Activated CD4-positive, alpha-beta T cell treated with anti-CD3 and anti-CD28 coated beads, Interleukin-2, amount 50 U/mL, for 48 hours (primary cell): ENCODE data around the gene KIRREL1.

Source experiments
- DNase-seq, 2 experiments: peaks; one replicate each; pipeline ENCODE4 v3.0.0-alpha.2; 2020

KIRREL1 gene

DNA sequence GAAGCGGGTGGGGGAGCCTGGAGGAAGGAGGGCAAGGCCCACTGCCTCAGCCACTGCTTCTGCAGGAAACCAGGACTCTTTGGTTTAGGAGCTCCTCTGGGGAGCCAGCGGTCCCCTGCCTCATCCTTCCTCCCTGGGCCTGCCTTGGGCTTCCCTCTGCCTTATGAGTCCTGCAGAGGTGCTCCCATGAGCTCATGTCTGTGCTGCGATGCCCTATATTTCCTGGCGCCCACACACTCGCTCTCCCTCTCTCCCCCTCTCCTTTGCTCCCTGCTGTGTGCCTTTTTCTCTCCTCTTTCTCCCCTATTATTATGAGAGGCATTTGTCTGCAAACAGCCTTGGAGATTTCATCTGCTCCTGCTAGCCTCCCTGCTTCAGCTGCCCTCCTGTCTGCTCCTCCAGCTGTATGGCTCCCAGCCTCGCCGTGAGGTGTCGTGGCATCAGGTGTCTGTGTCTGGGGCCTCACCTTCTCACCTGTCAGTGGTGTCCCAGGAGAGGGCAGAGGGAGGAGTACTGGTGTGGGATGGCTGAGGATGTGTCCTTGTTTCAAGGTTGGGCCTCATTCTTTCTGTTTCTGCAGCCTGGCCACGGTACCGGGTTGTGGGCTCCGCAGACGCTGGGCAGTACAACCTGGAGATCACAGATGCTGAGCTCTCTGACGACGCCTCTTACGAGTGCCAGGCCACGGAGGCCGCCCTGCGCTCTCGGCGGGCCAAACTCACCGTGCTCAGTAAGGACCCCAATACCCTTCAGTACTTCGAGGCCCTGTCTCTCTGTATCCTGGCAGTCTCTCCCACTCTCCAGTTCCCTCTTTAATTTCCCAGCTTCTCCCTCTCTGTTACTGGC, 84.2 kb downstream of the KIRREL1 start:
- no peak for DNase-seq

DNA sequence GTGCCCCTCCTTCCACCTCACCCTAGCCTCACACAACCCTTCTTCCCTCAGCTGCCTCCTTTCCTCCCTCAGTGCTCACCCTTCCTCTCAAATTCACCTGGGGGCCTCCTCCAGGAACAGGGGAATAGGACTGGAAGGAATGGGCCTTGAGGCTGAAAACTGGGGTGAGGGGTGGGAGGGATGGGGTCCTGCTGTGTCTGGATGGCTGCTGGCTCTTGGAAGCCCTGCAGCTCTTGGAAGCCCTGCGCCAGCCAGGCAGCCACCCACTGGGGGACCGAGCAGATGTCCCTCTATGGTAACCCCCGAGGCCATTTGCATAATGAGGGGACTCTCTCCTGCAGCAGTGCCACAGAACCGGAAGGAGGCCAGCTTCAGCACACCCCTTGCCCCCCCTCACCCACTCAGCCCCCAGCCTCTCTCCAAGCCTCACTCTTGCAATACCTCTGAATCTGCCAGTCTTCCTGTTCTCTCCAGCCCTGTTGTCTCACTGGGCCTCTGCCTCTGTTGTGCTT, 85.2 kb downstream of the KIRREL1 start:
- DNase-seq: no peak

DNA sequence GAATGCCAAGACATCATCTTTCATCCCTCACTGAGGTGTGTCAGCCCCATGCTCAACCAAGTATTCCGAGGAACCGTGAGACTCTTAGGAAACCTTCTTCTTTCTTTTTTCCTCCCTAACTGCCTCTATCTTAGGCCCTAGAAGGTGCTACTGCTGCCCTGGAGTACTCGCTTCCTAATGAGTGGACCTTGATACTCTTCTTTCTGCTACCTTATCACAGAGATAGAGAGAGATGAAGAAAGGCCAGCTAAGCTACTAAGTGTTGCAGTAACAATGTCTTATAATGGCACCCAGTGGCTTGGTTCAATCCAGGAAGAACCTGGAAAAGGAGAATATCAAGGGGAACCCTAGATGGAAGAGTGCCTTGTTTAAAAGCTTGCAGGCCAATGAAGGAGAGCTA, 86.6 kb downstream of the KIRREL1 start:
- DNase-seq: no peak

DNA sequence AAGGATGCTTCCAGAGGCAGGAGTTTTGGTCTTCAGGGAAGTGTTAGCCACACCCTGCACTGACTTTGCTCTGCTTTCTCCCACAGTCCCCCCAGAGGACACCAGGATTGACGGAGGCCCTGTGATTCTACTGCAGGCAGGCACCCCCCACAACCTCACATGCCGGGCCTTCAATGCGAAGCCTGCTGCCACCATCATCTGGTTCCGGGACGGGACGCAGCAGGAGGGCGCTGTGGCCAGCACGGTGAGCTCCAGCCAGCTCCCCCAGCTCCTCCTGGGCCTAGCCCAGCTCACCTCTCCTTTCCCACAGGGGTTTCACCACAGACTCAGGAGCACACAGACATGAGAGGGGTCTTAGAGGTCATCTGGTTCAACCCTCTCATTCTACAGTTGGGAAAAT, 90.9 kb downstream of the KIRREL1 start:
- DNase-seq: no peak

DNA sequence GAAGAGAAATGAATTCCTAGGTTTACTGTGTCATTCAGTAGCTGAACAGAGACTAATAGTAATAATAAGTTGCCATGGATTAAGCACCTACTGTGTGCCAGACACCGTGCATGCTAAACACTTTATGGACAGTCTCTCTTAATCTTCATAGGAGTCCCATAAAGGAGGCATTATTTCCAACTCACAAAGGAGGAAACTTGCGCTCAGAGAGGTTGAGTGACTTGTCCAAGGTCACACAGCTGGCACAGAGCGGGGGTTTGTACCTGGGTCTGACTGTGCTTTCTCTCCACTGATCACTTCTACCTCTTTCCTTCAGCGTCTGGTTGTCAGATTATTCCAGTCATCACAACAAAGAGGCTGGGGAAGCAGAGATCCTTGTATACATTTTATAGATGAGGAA, 91.3 kb downstream of the KIRREL1 start:
- no peak for DNase-seq

DNA sequence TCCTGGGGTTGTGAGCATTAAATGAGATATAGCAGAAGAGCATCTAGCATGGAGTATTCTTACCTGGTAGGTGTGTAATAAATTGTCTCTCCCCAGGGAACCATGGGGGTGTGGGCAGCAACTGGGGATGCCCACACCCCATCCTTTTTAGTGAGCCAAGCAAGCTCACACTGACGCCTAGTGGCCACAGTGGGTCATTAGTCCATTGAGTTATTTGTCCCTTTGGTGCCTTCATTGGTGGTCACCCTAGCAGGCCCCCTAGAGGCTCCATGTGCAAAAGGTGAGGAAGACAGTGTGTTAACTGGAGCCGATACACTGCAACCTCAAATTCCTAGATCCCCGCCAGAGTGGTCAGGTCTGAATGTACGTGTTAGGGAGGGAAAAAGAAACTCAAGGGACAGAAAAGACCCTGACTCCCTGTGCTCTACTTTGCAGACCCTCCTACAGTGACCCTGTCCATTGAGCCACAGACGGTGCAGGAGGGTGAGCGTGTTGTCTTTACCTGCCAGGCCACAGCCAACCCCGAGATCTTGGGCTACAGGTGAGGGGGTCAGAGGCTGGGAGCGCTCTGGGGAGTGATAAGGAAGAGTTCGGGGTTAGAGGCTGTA, 94.0 kb downstream of the KIRREL1 start:
- DNase-seq: peak; percentile 29 to 32

DNA sequence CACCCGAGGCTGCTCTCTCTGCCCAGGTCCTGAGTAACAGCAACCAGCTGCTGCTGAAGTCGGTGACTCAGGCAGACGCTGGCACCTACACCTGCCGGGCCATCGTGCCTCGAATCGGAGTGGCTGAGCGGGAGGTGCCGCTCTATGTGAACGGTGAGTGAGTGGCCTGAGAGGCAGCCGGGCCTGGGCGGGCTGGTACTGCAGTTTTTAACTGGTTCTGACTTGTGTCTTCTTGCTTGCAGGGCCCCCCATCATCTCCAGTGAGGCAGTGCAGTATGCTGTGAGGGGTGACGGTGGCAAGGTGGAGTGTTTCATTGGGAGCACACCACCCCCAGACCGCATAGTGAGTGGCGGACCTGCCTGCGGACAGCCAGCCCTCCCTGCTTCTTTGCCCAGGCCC, 96.0 kb downstream of the KIRREL1 start:
- DNase-seq: no peak

DNA sequence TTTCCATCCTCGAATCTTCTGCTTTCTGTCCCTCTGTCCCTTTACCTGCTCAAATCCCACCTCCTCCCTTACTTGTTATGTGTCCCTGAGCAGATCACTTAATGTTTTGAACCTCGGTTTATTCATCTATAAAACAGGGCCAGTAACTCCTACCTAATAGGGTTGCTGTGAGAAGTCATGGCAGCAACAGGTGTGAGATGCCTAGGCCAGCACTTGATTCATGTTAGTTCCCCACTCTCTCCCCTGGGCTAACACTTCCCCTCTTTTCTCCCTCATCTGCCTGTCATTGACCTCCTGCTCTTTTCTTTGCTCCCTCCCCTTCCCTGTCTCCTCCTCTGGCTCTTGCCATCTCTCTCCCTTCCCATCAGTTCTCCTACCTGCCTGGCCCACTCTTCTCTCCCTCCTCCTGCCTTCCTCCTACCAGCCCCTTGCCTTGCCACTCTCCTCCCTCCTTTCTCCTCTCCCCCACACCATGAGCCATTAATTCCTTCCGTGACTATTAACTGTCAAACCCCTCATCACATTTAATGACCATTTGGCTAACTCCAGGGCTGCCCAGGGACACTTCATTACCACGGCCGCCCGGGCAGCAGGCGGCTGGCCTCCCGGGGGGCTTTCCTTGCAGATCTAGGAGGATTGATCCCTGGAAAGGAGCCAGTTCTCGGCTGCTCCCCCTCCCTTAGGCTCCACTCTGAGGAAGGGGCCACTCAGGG, 96.6 kb downstream of the KIRREL1 start:
- DNase-seq: no peak

DNA sequence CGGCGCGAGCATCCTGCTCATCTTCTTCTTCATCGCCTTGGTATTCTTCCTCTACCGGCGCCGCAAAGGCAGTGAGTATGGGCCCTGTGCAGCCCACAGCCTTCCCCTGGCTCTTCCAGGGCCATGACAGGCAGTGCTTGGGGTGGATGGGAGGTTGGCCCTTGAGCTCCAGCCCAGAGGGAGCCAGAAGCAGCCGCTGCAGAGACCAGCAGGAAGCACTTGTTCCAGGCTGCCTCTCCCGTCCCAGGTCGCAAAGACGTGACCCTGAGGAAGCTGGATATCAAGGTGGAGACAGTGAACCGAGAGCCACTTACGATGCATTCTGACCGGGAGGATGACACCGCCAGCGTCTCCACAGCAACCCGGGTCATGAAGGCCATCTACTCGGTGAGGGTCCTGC, 99.9 kb downstream of the KIRREL1 start:
- no peak for DNase-seq

DNA sequence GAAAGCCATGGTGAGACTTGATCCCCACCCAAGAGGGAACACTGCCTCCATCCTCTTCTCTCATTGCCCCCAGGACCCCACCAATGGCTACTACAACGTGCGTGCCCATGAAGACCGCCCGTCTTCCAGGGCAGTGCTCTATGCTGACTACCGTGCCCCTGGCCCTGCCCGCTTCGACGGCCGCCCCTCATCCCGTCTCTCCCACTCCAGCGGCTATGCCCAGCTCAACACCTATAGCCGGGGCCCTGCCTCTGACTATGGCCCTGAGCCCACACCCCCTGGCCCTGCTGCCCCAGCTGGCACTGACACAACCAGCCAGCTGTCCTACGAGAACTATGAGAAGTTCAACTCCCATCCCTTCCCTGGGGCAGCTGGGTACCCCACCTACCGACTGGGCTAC, 101.1 kb downstream of the KIRREL1 start:
- no peak for DNase-seq

DNA sequence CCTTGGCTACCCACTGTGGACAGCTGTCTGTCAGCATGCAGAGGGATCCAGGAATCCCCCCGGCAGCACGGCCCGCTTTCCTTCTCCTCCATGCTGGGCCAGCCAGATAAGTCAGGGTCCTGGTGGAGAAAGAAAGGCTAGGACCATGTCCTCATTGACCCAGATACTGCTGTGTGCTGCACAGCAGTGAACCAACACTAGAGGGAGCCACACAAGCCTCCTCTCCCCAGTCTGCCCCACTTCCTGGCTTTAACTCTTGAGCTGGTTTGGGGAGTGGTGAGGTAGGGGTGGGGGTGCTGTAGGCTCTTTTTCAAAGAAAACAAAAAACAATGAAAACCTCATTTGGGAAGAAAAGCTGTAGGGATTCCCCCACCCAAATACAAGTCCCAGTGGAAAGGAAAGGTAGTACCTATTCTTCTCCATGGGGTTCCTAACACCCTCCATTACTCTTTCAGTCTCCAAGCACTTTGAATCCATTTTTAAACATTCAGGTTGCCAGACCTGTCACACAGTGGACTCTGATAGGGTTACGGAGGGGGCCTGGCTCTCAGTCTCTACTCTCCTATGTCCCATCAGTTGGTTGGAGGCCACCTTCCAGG, 102.4 kb downstream of the KIRREL1 start:
- DNase-seq: peak; percentile 13 to 34

DNA sequence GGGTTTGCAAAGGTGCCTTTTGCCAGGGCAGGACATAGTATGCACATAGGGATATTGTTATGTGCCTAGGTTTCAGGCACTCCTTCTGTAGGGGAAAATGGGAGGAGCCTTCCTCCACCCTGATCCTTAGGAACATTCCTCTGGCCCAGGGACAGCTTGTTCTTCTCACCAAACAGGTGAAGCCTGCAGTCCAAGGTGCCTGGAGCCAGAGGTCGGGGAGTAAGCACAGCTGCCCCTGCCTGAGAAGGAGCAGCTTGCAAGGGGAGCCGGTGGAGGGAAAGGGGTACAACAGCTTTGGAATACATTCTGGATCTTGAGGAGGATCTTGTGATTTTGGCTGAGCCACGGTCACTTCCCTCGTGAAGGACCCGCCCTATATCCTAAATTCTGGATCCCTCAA, 104.8 kb downstream of the KIRREL1 start:
- no peak for DNase-seq

DNA sequence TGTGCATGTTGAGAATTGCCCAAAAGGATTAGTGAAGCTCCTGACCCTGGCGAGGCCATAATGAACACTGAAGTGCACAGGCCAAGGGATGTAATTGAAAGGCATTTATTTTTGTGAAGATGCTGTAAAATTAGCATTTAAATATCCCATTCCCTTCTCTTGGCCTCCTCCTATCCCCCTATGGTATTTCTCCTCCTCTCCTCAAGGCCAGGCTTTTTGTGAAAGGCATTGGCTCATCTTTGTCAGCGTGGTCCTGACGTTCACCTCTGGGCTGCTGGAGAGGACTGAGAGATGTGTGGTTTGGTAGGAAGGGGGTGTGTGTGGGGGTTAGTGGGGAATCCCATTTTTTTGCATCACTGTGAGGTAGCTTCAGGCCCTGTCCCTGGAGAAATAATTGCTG, 105.7 kb downstream of the KIRREL1 start:
- no peak for DNase-seq

DNA sequence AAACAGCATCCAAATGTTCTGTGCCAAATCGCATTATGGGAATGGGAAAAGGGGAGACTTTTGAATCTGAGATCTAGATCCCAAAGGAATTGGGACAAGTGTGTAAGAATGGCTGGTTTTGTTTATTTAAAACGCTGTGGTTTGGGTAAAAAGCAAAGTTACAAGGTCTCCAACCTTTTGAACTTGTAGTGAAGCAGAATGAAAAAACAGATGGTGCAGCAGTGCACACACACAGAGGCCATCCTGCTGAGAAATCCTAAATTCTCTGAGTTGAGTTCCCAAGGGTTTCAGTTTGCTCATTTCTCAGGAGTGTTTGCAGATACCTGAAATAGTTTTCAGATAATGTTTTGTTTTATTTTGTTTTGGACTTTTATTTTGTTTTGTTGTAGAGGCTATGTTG, 107.1 kb downstream of the KIRREL1 start:
- no peak for DNase-seq

DNA sequence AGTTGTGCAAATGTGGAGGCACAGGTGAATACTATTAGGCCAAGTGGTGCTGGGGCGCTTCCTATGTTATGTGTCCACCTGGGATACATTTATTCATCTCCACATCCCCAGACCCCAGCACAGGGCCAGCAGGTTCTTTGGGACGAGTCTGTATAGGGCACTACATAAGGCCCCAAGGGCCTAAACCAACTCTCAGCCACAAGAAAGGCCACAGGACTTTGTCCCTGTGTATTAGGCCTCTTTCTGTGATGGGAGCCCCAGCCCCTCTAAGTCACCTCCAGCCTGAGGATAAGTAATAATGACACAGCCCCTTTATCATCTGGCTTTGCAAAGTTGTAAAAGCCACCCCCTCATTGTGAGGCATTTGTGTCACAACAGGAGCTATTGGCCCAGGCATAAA, 108.0 kb downstream of the KIRREL1 start:
- no peak for DNase-seq

DNA sequence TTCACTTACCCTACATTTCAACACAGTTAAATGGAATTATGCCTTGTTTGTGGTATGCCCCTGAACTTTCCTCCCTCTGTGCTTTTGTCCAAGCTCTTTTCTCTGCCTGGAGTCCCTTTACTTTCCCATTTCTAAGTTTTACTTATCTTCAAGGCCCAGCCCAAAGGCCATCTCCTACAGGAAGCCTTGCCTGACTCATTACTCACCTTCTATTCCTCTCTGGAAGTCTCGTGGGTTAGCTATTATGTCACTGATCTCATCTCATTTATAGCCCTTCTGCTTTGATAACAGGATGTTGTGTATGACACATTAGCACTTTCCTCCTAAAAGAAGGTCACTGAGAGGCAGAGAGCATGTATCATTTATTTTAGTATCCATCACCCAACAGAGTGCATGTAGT, 108.5 kb downstream of the KIRREL1 start:
- no peak for DNase-seq

DNA sequence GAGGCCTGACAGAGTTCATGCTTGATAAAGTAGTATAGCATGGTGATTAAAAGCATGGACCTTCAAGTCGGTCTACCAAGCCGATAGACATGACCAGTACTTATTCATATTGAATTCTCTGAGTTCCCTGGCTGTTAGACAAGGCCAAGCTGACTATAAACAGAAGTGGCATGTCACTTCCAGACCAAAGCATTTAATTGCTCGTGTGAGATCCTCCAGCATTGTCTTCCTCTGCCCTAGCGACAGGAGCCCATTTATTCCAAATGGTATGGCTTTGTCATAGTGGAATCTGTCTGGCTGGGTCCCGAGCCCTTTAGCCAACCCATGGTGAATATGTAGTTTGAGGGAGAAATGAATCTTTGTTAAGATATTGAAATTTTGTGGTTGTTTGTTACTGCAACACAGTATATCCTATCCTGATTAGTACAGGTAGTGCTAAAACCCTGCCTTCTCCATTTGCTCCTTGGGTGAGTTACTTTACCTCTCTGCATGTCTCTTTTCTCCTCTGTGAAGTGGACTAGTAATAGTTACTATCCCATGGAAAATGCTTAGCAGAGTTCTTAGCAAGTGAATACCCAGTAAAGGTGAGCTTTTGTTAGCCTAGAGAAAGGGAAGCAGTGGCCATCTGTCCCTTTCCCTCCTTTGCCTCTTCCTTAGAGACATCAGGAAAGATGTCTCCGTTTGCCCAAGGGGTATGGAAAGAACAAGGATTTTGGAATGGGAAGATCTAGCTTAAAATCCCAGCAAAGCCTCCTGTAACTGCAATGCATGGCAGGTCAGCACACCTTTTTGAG, 109.6 kb downstream of the KIRREL1 start:
- no peak for DNase-seq

DNA sequence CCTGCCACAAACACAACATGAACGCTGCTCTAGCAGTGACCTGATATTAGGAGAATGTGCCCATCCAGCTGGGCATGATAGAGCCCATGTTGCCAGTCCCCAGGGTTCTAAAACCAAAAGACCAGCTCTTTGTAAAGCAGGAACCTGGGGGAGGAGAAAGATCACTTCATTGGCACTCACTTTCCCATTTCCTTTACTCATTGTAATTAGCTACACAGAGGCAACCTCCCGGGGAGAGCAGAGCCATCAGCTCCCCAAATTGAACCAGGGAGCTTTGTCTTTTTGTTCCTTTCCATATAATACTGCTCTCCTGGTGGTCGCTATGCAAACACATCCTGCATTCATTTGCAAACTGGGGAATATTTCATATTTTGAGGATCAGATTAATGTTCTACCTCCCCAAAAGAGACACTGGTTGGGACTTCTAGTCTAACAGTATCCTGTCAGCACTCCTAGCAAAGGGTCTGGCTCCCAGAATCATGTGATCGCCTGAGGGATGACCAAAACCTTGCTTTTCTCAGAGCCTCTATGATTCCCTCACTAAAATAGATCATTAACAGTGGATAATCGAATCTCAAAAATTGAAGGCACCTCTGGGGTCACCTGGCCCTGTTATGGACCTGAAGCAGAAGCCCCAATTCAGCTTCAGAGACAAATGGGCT, 110.5 kb downstream of the KIRREL1 start:
- no peak for DNase-seq

DNA sequence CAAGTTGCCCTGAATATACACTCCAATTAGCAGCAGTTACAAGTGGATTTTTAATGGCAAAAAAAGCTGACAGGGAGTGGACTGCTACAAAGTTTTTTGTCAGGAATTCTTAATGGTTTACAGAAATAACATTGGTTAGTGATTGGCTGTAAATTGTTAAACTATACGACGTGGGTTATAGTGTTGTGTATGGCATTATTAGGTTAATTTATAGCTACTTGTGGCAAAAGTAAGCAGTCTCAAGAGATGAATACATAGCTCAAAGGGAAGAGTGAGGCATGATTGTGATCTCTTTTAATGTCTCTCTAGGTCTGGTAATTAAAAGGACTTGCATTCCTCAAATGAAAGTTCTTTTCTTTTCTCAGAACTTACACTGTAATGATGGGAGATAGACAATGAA, 111.4 kb downstream of the KIRREL1 start:
- DNase-seq: no peak

DNA sequence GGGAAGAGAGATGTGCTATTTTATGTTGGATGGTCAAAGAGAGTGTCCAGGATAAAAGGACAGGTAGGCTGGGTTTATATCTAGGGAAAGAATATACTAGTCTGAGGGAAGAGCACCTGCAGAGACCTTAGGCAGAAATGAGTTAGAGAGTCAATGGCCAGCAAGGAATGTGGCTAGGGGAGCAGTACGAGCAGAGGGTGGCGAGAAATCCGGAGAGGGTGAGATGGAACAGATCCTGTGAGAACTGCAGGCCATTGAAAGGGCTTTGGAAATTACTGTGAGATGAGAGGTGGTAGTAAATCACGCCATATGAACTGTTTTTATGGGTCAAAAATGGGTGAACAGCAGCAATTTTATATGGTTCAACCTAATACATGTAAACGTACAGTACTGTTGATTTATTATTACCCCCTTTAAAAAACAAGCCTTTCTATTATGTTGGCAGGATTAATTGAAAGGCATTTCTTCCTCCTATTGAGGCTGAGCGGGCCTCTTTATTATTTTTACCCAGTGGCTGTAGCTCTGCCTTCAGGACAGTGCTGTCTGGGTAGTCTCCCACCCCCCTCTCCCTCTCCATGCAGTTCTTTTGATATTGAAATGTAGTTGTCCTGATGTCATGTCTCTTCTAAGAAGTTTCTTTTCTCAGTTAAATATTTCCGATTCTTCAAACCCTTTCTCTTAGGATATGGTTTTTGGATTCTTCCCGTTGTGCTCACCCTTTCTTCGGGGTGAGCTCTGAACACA, 112.1 kb downstream of the KIRREL1 start:
- no peak for DNase-seq

DNA sequence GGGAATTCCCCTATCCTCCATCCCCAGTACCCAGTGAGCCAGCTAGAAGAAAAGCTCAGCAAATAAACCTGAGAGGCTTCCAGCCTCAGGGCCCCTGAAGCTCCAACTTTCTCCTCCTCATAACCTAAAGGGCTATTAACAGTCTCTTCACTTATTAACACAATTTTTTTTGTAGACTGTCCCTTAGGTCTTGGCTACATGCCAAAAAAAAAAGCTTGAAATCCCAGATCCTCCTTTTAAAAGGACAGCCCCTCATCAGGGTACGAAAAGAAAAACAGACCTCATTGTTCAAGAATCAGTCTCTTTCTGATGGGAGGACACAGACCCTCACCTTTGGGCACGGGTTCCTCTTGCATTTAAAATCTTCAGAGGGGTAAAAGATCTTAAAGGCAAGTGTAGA, 114.5 kb downstream of the KIRREL1 start:
- DNase-seq: no peak
